Gastrocnemius medialis (tissue), 4 donors: ENCODE measurements around the gene KRTAP13-4. TPM values are rescaled to one million over a fixed set of nuclear protein-coding genes. Genes with fewer than 3 reads are reported as not detected.

ENCODE experiments used
- ATAC-seq, 2 donors: fragments of 150-250 bp; one replicate each; pipeline ENCODE4 v1.9.1; 2016
- DNase-seq, 2 donors: peaks; one replicate each; pipeline ENCODE4 v3.0.0-alpha.2; 2019
- H3K27ac ChIP-seq, 4 donors: fragments of 200-600 bp; sonication (generic); 1 replicate in 1 of 4; 2 replicates in 3 of 4; pipeline ENCODE4 v1.5.1; 2016 to 2018; ENCODE audit warnings: mild to moderate bottlenecking in 2 of 4, moderate library complexity in 1 of 4
- H3K27me3 ChIP-seq, 3 donors: fragments of 200-600 bp; sonication (generic) in 2 of 3; 1 replicate in 1 of 3; 2 replicates in 2 of 3; pipeline versions ENCODE4 v1.5.1 to v1.6.0; 2016 to 2019; ENCODE audit warnings: mild to moderate bottlenecking in 1 of 3, moderate library complexity in 1 of 3
- H3K36me3 ChIP-seq, 2 donors: fragments of 200-600 bp; sonication (generic) in 1 of 2; one replicate each; pipeline ENCODE4 v1.5.1; 2017 to 2018
- H3K4me1 ChIP-seq, 2 donors: fragments of 200-600 bp; sonication (generic) in 1 of 2; one replicate each; pipeline ENCODE4 v1.5.1; 2016 to 2017; ENCODE audit warnings: mild to moderate bottlenecking in 2 of 2
- H3K4me3 ChIP-seq, 4 donors: fragments of 200-600 bp; sonication (generic) in 3 of 4; 1 replicate in 1 of 4; 2 replicates in 3 of 4; pipeline ENCODE4 v1.5.1; 2016 to 2019; ENCODE audit warnings: mild to moderate bottlenecking in 2 of 4
- H3K9me3 ChIP-seq, 3 donors: fragments of 200-600 bp; sonication (generic) in 2 of 3; 1 replicate in 1 of 3; 2 replicates in 2 of 3; pipeline ENCODE4 v1.5.1; 2016 to 2019
- CTCF ChIP-seq, 5 experiments: fragments of 450-650 bp in 3 of 5; fragments of 200-600 bp in 2 of 5; sonication (generic) in 2 of 5; IDR thresholded peaks in 4 of 5; conservative IDR thresholded peaks in 1 of 5; 1 replicate in 4 of 5; 2 replicates in 1 of 5; pipeline ENCODE4 v1.5.1; 2016 to 2019; ENCODE audit warnings: antibody characterized with exemption in 5 of 5, mild to moderate bottlenecking in 3 of 5, moderate library complexity in 3 of 5
- POLR2A ChIP-seq, 2 donors: fragments of 450-650 bp; IDR thresholded peaks; one replicate each; pipeline ENCODE4 v1.6.1; 2017; ENCODE audit warnings: antibody characterized with exemption in 2 of 2, mild to moderate bottlenecking in 2 of 2, moderate library complexity in 2 of 2
- in situ Hi-C, 4 donors: fragments of 200-750 bp; cut with MboI; loops; one replicate each; pipeline versions ENCODE4 v1.15.0 to v1.8.0; 2017; ENCODE audit warnings: low sequenced_read_pairs in 4 of 4
- intact Hi-C: fragments of 100-400 bp; cut with DNase I; formaldehyde crosslinking; loops from one replicate; pipeline ENCODE4 v1.15.1; 2023; ENCODE audit warnings: low total_unique reads
- total RNA-seq, 4 donors: library from RNA; depleted of rRNA; stranded (reverse); fragments of >200 nt; gene quantifications; one replicate each; pipeline versions ENCODE4 v1.1.0 to v1.2.3, GENCODE V29; 2016

The KRTAP13-4 gene
- total RNA-seq, 4 donors from 2014 or later: not detected

DNA sequence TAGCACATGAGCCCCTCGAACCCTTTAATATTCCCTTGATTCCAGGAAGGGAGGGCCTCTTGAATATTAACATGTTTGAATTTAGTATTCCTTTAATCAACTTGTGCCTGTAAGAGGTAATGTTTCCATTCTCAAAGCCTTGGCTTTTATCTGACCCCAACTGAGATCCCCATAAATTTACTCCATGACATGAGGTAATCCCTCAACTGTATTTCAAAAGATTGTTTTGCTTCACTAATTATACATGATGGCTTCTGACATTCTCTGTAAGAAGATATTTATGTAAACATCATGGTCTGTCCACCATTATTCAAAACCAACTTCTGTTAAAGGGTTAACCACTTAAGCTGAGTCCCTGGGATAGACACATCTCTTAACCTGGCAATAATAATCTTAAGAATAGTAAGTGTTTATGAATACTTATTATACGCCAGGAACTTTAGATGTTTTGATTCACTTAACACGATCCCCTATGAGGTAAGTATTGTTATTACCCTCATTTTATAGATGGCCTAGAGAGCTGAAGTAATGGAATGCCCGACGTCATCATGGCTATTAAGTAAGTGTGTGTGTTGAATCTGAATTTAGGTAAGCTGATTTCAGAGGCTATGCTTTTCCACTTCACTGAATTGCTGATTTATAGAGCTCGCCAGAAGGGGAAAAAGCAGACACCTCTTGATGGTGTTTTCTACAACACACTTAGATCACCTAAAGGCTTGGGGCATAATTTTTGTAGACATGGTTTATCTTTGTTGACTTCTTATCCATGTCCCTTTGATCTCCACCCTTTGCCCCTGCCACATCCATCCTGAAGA lies 39.1 kb downstream of the KRTAP13-4 start:
- no peaks in the 10 kb centered on the region for H3K9me3 ChIP-seq
- TF ChIP-seq CTCF (IDR thresholded peaks at IDR 0.05 in 4 of 5, conservative IDR thresholded peaks at IDR 0.05 in 1 of 5) (no peak), POLR2A (IDR thresholded peaks at IDR 0.05) (no peak)
- no peak overlapping the region for H3K4me3 ChIP-seq
- H3K36me3 ChIP-seq: no peaks in the 10 kb centered on the region
- H3K27me3 ChIP-seq: no peaks in the 10 kb centered on the region
- in situ Hi-C loops: loop anchor here in 1 of 4 donors (10.0 kb wide), 1 partner anchor 64 kb away; no protein-coding TSS in a partner anchor
- no peak overlapping the region for H3K27ac ChIP-seq
- intact Hi-C loops: no loop called here
- ATAC-seq: no peak
- no peaks in the 10 kb centered on the region for H3K4me1 ChIP-seq
- DNase-seq: no peak

- Histone ChIP-seq H3K9me3 (no peaks in the 10 kb centered on the region), H3K27ac (peak overlapping the region in 2 of 4 donors; percentile 40 to 47), H3K4me1 (no peaks in the 10 kb centered on the region), H3K36me3 (no peaks in the 10 kb centered on the region), H3K4me3 (no peak overlapping the region), H3K27me3 (no peaks in the 10 kb centered on the region)
- intact Hi-C loops: no loop called here
- in situ Hi-C loops: no loop called here
- no peak for ATAC-seq
- no peak for DNase-seq
- no peak for TF ChIP-seq CTCF (IDR thresholded peaks at IDR 0.05 in 4 of 5, conservative IDR thresholded peaks at IDR 0.05 in 1 of 5)
- no peak for TF ChIP-seq POLR2A (IDR thresholded peaks at IDR 0.05)
Measured at GRCh38 chr21:30478004-30478403, 48.0 kb downstream of the KRTAP13-4 start.

- Histone ChIP-seq H3K27me3 (no peaks in the 10 kb centered on the region), H3K36me3 (no peaks in the 10 kb centered on the region), H3K27ac (peak overlapping the region in 2 of 4 donors; percentile 47), H3K4me1 (no peaks in the 10 kb centered on the region), H3K9me3 (no peaks in the 10 kb centered on the region), H3K4me3 (no peak overlapping the region)
- intact Hi-C loops: no loop called here
- in situ Hi-C loops: no loop called here
- peak; percentile 19 to 74 for ATAC-seq
- TF ChIP-seq POLR2A (IDR thresholded peaks at IDR 0.05) (no peak), CTCF (IDR thresholded peaks at IDR 0.05 in 4 of 5, conservative IDR thresholded peaks at IDR 0.05 in 1 of 5) (no peak)
- no peak for DNase-seq
Measured at GRCh38 chr21:30479259-30479658, 49.2 kb downstream of the KRTAP13-4 start.

- no peak for TF ChIP-seq CTCF (IDR thresholded peaks at IDR 0.05 in 4 of 5, conservative IDR thresholded peaks at IDR 0.05 in 1 of 5)
- no peak for TF ChIP-seq POLR2A (IDR thresholded peaks at IDR 0.05)
- H3K9me3 ChIP-seq: no peaks in the 10 kb centered on the region
- intact Hi-C loops (no loop called here), in situ Hi-C loops (no loop called here)
- H3K4me1 ChIP-seq: no peaks in the 10 kb centered on the region
- no peaks in the 10 kb centered on the region for H3K36me3 ChIP-seq
- DNase-seq (no peak), ATAC-seq (no peak)
- H3K27me3 ChIP-seq: no peaks in the 10 kb centered on the region
- H3K4me3 ChIP-seq: no peak within 1 kb of the TSS
- H3K27ac ChIP-seq: peak within 1 kb of the TSS in 2 of 4 donors; percentile 47
Measured at GRCh38 chr21:30480145-30480544, 50.1 kb downstream of the KRTAP13-4 start, which contains the start of gene KRTAP19-1. TSS of gene KRTAP19-1 (minus strand) at chr21:30480367. CDS start at chr21:30480317, 50 bp downstream.

Other genes with a start within 250 kb of the KRTAP13-4 start
- under 1 TPM in 1 of 4 donors, not detected in 3; 0.34 TPM for gene CLDN8, start 214.1 kb upstream of the KRTAP13-4 start, total RNA-seq
- not detected for gene KRTAP24-1, start 147.3 kb upstream of the KRTAP13-4 start, total RNA-seq
- not detected for gene KRTAP25-1, start 140.7 kb upstream of the KRTAP13-4 start, total RNA-seq
- gene KRTAP26-1, start 109.9 kb upstream of the KRTAP13-4 start, total RNA-seq: not detected
- not detected for gene KRTAP27-1, start 92.5 kb upstream of the KRTAP13-4 start, total RNA-seq
- not detected for gene KRTAP23-1, start 81.6 kb upstream of the KRTAP13-4 start, total RNA-seq
- gene KRTAP13-2, start 57.9 kb upstream of the KRTAP13-4 start, total RNA-seq: not detected
- not detected for gene KRTAP13-1, start 34.2 kb upstream of the KRTAP13-4 start, total RNA-seq
- gene KRTAP13-3, start 4.3 kb upstream of the KRTAP13-4 start, total RNA-seq: not detected
- gene KRTAP15-1, start 10.1 kb downstream of the KRTAP13-4 start, total RNA-seq: not detected
- not detected for gene KRTAP19-1, start 50.1 kb downstream of the KRTAP13-4 start, total RNA-seq
- not detected for gene KRTAP19-2, start 57.2 kb downstream of the KRTAP13-4 start, total RNA-seq
- gene KRTAP19-3, start 61.8 kb downstream of the KRTAP13-4 start, total RNA-seq: 10 to 100 TPM in 1 of 4 donors, 1 to 10 TPM in 2, not detected in 1; 1.0 to 12.9 (median 5.0) TPM
- gene KRTAP19-4, start 66.9 kb downstream of the KRTAP13-4 start, total RNA-seq: not detected
- gene KRTAP19-5, start 71.9 kb downstream of the KRTAP13-4 start, total RNA-seq: not detected
- not detected for gene KRTAP19-6, start 111.6 kb downstream of the KRTAP13-4 start, total RNA-seq
- not detected for gene KRTAP19-7, start 131.1 kb downstream of the KRTAP13-4 start, total RNA-seq
- not detected for gene KRTAP22-2, start 160.2 kb downstream of the KRTAP13-4 start, total RNA-seq
- gene KRTAP6-3, start 162.2 kb downstream of the KRTAP13-4 start, total RNA-seq: not detected
- not detected for gene KRTAP6-2, start 168.7 kb downstream of the KRTAP13-4 start, total RNA-seq
- gene KRTAP22-1, start 170.9 kb downstream of the KRTAP13-4 start, total RNA-seq: not detected
- gene KRTAP6-1, start 183.7 kb downstream of the KRTAP13-4 start, total RNA-seq: not detected
- not detected for gene KRTAP20-1, start 186.2 kb downstream of the KRTAP13-4 start, total RNA-seq
- not detected for gene KRTAP20-4, start 190.4 kb downstream of the KRTAP13-4 start, total RNA-seq
- not detected for gene KRTAP20-2, start 205.0 kb downstream of the KRTAP13-4 start, total RNA-seq
- not detected for gene KRTAP20-3, start 212.6 kb downstream of the KRTAP13-4 start, total RNA-seq